HepG2 (cell line): ENCODE data around the gene CEBPG. TPM values are rescaled to one million over a fixed set of nuclear protein-coding genes. Genes with fewer than 3 reads are reported as not detected.
A peak's percentile ranks its signal among the peaks of the same experiment; 100 is the strongest.

Experiments
- ATAC-seq: fragments of 200-7000 bp; cut with Tn5 transposase; 3 replicates; pipeline ENCODE4 v1.9.1; 2020; ENCODE audit warnings: mild to moderate bottlenecking, moderate library complexity
- BruUV-seq: library from RNA; stranded (reverse); fragments of 400-500 nt; replicated peaks from 2 replicates; lab custom pipeline; 2021; lab: Mats Ljungman, UMichigan
- CTCF ChIA-PET: fragments of 300-600 bp; formaldehyde crosslinking; extraction: SDS; loops from one replicate; lab custom pipeline; 2021; ENCODE audit warnings: low total read pairs, inconsistent platforms, low intra/inter-chr PET ratio; lab: Yijun Ruan, JAX
- POLR2A ChIA-PET: fragments of 350-600 bp; sonication (Branson Sonifier 250); formaldehyde crosslinking; loops from one replicate; lab custom pipeline; 2020; ENCODE audit warnings: antibody characterized with exemption, inconsistent platforms; lab: Yijun Ruan, JAX
- DNase-seq: peaks from one replicate; pipeline ENCODE4 v3.0.0-alpha.2; 2015; ENCODE audit warnings: low spot score
- FAIRE-seq: peaks from 3 replicates; lab custom pipeline; 2011; peaks lifted over from hg19 to GRCh38; lab: Jason Lieb, UNC
- H2AFZ ChIP-seq: one replicate; pipeline ENCODE4 v1.6.1; 2011; ENCODE audit warnings: low read length, inconsistent platforms
- H3K27ac ChIP-seq: fragments of 300-600 bp; 3 replicates; pipeline ENCODE4 v1.8.0; 2011; ENCODE audit warnings: mixed run types, mild to moderate bottlenecking, mixed read lengths, low read length, inconsistent platforms; ENCODE audit not compliant: insufficient read depth; ENCODE audit errors: extremely low read length
- H3K27me3 ChIP-seq, 2 experiments: fragments of 200-600 bp in 1 of 2; 2 replicates in 1 of 2; 3 replicates in 1 of 2; pipeline versions ENCODE4 v1.6.0 to v1.8.0; 2011; ENCODE audit warnings: low read length in 2 of 2, mild to moderate bottlenecking in 2 of 2, moderate library complexity in 2 of 2, inconsistent platforms in 1 of 2; ENCODE audit not compliant: insufficient read depth in 2 of 2, control insufficient read depth in 1 of 2
- H3K36me3 ChIP-seq, 2 experiments: fragments of 200-600 bp in 1 of 2; replicated peaks in 1 of 2; 2 replicates in 1 of 2; 3 replicates in 1 of 2; pipeline versions ENCODE4 v1.5.1 to v1.8.0; 2011; ENCODE audit warnings: low read length in 2 of 2, inconsistent platforms in 1 of 2; ENCODE audit not compliant: insufficient read depth in 2 of 2, control insufficient read depth in 1 of 2
- H3K4me1 ChIP-seq: 2 replicates; pipeline ENCODE4 v1.5.1; 2012; ENCODE audit warnings: low read length, inconsistent platforms; ENCODE audit not compliant: insufficient read depth
- H3K4me2 ChIP-seq: 2 replicates; pipeline ENCODE4 v1.6.0; 2011; ENCODE audit warnings: low read depth, low read length, inconsistent platforms
- H3K4me3 ChIP-seq, 3 experiments: fragments of 200-600 bp in 1 of 3; sonication (generic), shearing (Covaris generic) in 1 of 3; replicated peaks in 1 of 3; 2 replicates each; pipeline ENCODE4 v1.5.1; 2011 to 2016; ENCODE audit warnings: low read length in 3 of 3, inconsistent platforms in 2 of 3, low read depth in 2 of 3, mild to moderate bottlenecking in 2 of 3, control low read depth in 1 of 3, mixed read lengths in 1 of 3; ENCODE audit not compliant: insufficient read depth in 1 of 3
- H3K79me2 ChIP-seq: one replicate; pipeline ENCODE4 v1.6.1; 2011; ENCODE audit warnings: low read length, inconsistent platforms; ENCODE audit not compliant: insufficient read depth
- H3K9ac ChIP-seq: 2 replicates; pipeline ENCODE4 v1.6.0; 2011; ENCODE audit warnings: mild to moderate bottlenecking, low read depth, low read length, inconsistent platforms; ENCODE audit not compliant: insufficient read depth
- H3K9me3 ChIP-seq: 2 replicates; pipeline ENCODE4 v1.5.1; 2012; ENCODE audit warnings: mild to moderate bottlenecking, low read length
- H4K20me1 ChIP-seq: 2 replicates; pipeline ENCODE4 v1.6.0; 2011; ENCODE audit warnings: inconsistent platforms, mild to moderate bottlenecking, low read length, moderate library complexity; ENCODE audit not compliant: insufficient read depth
- HIC2 ChIP-seq: sonication (generic); formaldehyde crosslinking; IDR thresholded peaks from 2 replicates; pipeline ENCODE4 v1.9.0; 2022; ENCODE audit warnings: low read depth, missing genetic modification reagents
- HNRNPL ChIP-seq: fragments of 200-400 bp; formaldehyde crosslinking; IDR thresholded peaks from 2 replicates; pipeline ENCODE4 v1.6.1; 2017; ENCODE audit warnings: mild to moderate bottlenecking, low read depth, low read length
- MEIS2 ChIP-seq: sonication (generic); formaldehyde crosslinking; IDR thresholded peaks from 2 replicates; pipeline ENCODE4 v1.9.0; 2021; ENCODE audit warnings: mild to moderate bottlenecking, missing genetic modification reagents
- PLRG1 ChIP-seq: fragments of 450-650 bp; conservative IDR thresholded peaks from 2 replicates; pipeline ENCODE4 v1.6.1; 2016
- ZFP1 ChIP-seq: IDR thresholded peaks from 2 replicates; pipeline ENCODE4 v1.6.1; 2016
- ZFP36L1 ChIP-seq: sonication (generic); formaldehyde crosslinking; IDR thresholded peaks from 2 replicates; pipeline ENCODE4 v1.8.0; 2022; ENCODE audit warnings: mild to moderate bottlenecking, missing genetic modification reagents, moderate library complexity
- ZMYM3 ChIP-seq: sonication (generic); formaldehyde crosslinking; IDR thresholded peaks from 2 replicates; pipeline ENCODE4 v1.5.1; 2020; ENCODE audit warnings: mild to moderate bottlenecking, missing genetic modification reagents
- ZNF276 ChIP-seq: sonication (generic); formaldehyde crosslinking; IDR thresholded peaks from 2 replicates; pipeline ENCODE4 v1.4.0; 2020; ENCODE audit warnings: mild to moderate bottlenecking, low read depth, missing genetic modification reagents
- ZNF484 ChIP-seq: sonication (generic); formaldehyde crosslinking; IDR thresholded peaks from 2 replicates; pipeline ENCODE4 v1.5.1; 2020; ENCODE audit warnings: mild to moderate bottlenecking, low read depth, missing genetic modification reagents, borderline replicate concordance
- ZNF776 ChIP-seq: sonication (generic); formaldehyde crosslinking; IDR thresholded peaks from 2 replicates; pipeline ENCODE4 v1.4.0; 2020; ENCODE audit warnings: mild to moderate bottlenecking, missing genetic modification reagents
- ZNF879 ChIP-seq: sonication (generic); formaldehyde crosslinking; IDR thresholded peaks from 2 replicates; pipeline ENCODE4 v1.8.1; 2023; ENCODE audit warnings: missing genetic modification reagents
- WGBS: methylation state at CpG from one replicate; pipeline ENCODE4 v1.1.6; 2017; ENCODE audit warnings: low lambda C conversion rate; 5-methylcytosine and 5-hydroxymethylcytosine counted together
- in situ Hi-C: cut with HindIII; loops from 2 replicates; pipeline ENCODE4 v1.10.0; 2017; ENCODE audit warnings: low pct_unique_long_range_greater_than_20kb; ENCODE audit not compliant: extremely low pct_ligation_motif_present
- intact Hi-C: fragments of 100-400 bp; cut with micrococcal nuclease; formaldehyde crosslinking; loops from one replicate; pipeline ENCODE4 v1.10.0; 2022; ENCODE audit not compliant: unreplicated experiment
- polyA plus RNA-seq, 8 experiments: library from polyadenylated mRNA; depleted of rRNA in 3 of 8; stranded (reverse) in 7 of 8; unstranded in 1 of 8; fragments of >200 nt; fragmentation: Illumina TruSeq in 4 of 8; extraction: Trizol in 4 of 8; gene quantifications; 2 replicates each; pipeline versions ENCODE4 v1.2.1 to v1.2.3, GENCODE V29; 2011 to 2016; ENCODE audit warnings: low read depth in 4 of 8, missing spikeins in 1 of 8, mixed read lengths in 1 of 8; ENCODE audit not compliant: insufficient read depth in 1 of 8
- total RNA-seq, 5 experiments: library from RNA; depleted of rRNA; stranded (reverse); fragments of >200 nt; fragmentation: Illumina TruSeq; extraction: Trizol; gene quantifications; 2 replicates each; pipeline ENCODE4 v1.2.3, GENCODE V29; 2016; ENCODE audit warnings: low read depth in 1 of 5
- TF ChIP-seq, protein P1 (sequence below): IDR thresholded peaks from 2 replicates; pipeline ENCODE4 v1.6.1; 2016; ENCODE audit warnings: missing compliant biosample characterization, missing genetic modification reagents, borderline replicate concordance
- TF ChIP-seq, protein P2 (sequence below): sonication (generic); formaldehyde crosslinking; IDR thresholded peaks from 2 replicates; pipeline ENCODE4 v1.5.1; 2020; ENCODE audit warnings: missing genetic modification reagents, mild to moderate bottlenecking, borderline replicate concordance
- TF ChIP-seq, protein P3 (sequence below): sonication (generic); formaldehyde crosslinking; IDR thresholded peaks from 2 replicates; pipeline ENCODE4 v1.4.0; 2020; ENCODE audit warnings: mild to moderate bottlenecking, missing genetic modification reagents

CEBPG gene
- total and polyA plus RNA-seq, 2 of the 13 experiments (the other 11 are each of a cell fraction or from before 2014, with no cell fraction given) = 25.7 to 34.3 TPM

DNA sequence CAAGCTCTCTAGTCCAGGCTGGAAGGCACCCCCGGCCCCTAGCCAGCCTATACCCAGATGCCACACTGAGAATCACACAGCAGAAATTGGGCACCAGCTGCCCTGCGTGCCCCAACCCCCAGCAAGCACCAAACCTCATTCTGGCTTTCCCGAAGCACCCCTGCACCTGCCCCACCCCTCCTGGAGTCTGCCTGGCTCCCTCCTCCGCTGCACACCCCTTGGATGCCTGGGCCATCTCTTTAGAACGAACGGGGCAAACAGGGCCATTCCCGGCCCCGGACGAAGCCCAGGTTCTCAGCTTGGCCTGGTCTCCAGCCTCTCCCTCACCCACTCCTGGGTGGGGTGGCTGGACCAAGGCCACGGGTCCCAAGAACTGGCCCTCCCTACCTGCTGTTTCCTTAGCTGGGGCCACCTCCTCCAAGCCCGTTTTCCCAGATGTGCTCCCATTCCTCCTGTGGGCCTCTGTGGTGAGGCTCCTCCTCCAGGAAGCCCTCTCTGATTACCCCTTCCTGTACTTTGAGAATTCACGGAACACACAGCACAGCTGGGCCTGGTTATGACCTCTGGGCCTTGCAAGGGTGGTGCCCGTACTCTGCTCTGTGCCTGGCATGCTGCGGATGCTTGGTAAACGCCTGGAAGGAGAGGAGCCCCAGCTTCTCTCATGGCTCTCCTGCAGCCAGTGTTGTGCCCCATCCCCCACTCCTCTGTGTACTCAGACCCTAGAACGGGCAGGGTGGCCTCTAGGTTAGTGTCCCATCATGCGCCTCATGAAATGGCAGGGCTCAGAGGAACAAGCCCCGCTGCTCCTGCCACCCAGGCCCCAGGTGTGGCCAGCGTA lies 21.4 kb downstream of the CEBPG start:
- WGBS = 51% methylated on average over 14 of the region's 19 CpGs
- no peak for DNase-seq
- TF ChIP-seq, protein P1, sequence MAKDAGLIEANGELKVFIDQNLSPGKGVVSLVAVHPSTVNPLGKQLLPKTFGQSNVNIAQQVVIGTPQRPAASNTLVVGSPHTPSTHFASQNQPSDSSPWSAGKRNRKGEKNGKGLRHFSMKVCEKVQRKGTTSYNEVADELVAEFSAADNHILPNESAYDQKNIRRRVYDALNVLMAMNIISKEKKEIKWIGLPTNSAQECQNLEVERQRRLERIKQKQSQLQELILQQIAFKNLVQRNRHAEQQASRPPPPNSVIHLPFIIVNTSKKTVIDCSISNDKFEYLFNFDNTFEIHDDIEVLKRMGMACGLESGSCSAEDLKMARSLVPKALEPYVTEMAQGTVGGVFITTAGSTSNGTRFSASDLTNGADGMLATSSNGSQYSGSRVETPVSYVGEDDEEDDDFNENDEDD (CRISPR knock-in tag) = no peak
- no peak for TF ChIP-seq ZFP36L1 (CRISPR knock-in tag)
- 0 out of 2 replicates have a peak, but pooled peaks have one; percentile 18 for TF ChIP-seq ZNF776
- peak; percentile 10 for TF ChIP-seq HIC2
- TF ChIP-seq ZNF276 (CRISPR knock-in tag) = no peak
- TF ChIP-seq PLRG1 = no peak
- TF ChIP-seq MEIS2 (CRISPR knock-in tag) = no peak
- no peak for TF ChIP-seq ZFP1 (CRISPR knock-in tag)
- no peak for TF ChIP-seq ZNF484
- 0 out of 2 replicates have a peak, but pooled peaks have one; percentile 25 for TF ChIP-seq ZNF879
- TF ChIP-seq ZMYM3 = peak; percentile 91
- TF ChIP-seq, protein P2, sequence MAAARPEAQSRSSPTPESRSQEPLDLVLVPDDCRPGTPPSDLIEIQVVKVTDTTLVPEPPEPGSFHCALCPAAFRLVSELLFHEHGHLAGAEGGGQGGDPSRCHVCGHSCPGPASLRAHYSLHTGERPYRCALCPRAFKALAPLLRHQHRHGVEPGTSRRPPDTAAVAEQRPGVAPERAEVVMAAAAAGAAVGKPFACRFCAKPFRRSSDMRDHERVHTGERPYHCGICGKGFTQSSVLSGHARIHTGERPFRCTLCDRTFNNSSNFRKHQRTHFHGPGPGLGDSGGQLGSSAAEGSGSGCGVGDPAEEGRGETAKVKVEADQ (CRISPR knock-in tag) = no peak
- TF ChIP-seq, protein P3, sequence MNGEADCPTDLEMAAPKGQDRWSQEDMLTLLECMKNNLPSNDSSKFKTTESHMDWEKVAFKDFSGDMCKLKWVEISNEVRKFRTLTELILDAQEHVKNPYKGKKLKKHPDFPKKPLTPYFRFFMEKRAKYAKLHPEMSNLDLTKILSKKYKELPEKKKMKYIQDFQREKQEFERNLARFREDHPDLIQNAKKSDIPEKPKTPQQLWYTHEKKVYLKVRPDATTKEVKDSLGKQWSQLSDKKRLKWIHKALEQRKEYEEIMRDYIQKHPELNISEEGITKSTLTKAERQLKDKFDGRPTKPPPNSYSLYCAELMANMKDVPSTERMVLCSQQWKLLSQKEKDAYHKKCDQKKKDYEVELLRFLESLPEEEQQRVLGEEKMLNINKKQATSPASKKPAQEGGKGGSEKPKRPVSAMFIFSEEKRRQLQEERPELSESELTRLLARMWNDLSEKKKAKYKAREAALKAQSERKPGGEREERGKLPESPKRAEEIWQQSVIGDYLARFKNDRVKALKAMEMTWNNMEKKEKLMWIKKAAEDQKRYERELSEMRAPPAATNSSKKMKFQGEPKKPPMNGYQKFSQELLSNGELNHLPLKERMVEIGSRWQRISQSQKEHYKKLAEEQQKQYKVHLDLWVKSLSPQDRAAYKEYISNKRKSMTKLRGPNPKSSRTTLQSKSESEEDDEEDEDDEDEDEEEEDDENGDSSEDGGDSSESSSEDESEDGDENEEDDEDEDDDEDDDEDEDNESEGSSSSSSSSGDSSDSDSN (CRISPR knock-in tag) = peak; percentile 9; the same call in 1 of the 2 replicates
- TF ChIP-seq HNRNPL = peak; percentile 16; the same call in 1 of the 2 replicates

More for the DNA sequence above, 21.4 kb downstream of the CEBPG start:
- H3K9ac ChIP-seq = peak overlapping the region; percentile 59
- in situ Hi-C loops (no loop called here), intact Hi-C loops (loop anchor here (5.0 kb wide), 1 partner anchor 93 kb away; the partner anchor contains the start of gene CEBPA)
- no peak overlapping the region for H2AFZ ChIP-seq
- POLR2A ChIA-PET = interaction anchor here (1.1 to 4.7 kb wide), 7 partner anchors 8 to 96 kb away, joined by 4 to 58 read pairs (median 28); partner anchors contain the start of genes CEBPA and CEBPG
- H3K27me3 ChIP-seq = no peaks in the 10 kb centered on the region
- no peak for ATAC-seq
- no peak for FAIRE-seq
- peaks cover 5% of the 10 kb centered on the region for H3K79me2 ChIP-seq
- CTCF ChIA-PET = no interaction called here
- H3K4me2 ChIP-seq = peak overlapping the region; percentile 70
- no peaks in the 10 kb centered on the region for H3K36me3 ChIP-seq
- H3K4me1 ChIP-seq = peaks cover 100% of the 10 kb centered on the region
- H3K27ac ChIP-seq = peak overlapping the region; percentile 94
- BruUV-seq = no TSS peak
- peak overlapping the region in 1 of 3 experiments; percentile 11; a peak in 1 of 6 replicates for H3K4me3 ChIP-seq
- no peaks in the 10 kb centered on the region for H3K9me3 ChIP-seq
- H4K20me1 ChIP-seq = no peaks in the 10 kb centered on the region
